Testis (tissue), 2 donors: ENCODE data around the gene NAT9.

ENCODE experiments used
- CTCF ChIP-seq, 3 experiments: fragments of 450-650 bp in 2 of 3; fragments of 200-600 bp in 1 of 3; sonication (generic) in 1 of 3; IDR thresholded peaks; one replicate each; pipeline ENCODE4 v1.5.1; 2016 to 2019; ENCODE audit warnings: antibody characterized with exemption in 3 of 3, mild to moderate bottlenecking in 2 of 3, moderate library complexity in 1 of 3
- POLR2A ChIP-seq: fragments of 450-650 bp; IDR thresholded peaks from one replicate; pipeline ENCODE4 v1.6.1; 2017; ENCODE audit warnings: antibody characterized with exemption, mild to moderate bottlenecking, moderate library complexity

GRCh38 chr17:74764751-74765286 lies 11.3 kb downstream of the NAT9 start:
- TF ChIP-seq CTCF (IDR thresholded peaks at IDR 0.05) (no peak), POLR2A (no peak)
